GM18520 (cell line): ENCODE data around the gene NDUFAF8.

ENCODE experiments used
- ATAC-seq: cut with Tn5 transposase; IDR thresholded peaks from one replicate; pipeline ENCODE4 v1.9.1; 2021; ENCODE audit not compliant: unreplicated experiment

NDUFAF8 gene

DNA sequence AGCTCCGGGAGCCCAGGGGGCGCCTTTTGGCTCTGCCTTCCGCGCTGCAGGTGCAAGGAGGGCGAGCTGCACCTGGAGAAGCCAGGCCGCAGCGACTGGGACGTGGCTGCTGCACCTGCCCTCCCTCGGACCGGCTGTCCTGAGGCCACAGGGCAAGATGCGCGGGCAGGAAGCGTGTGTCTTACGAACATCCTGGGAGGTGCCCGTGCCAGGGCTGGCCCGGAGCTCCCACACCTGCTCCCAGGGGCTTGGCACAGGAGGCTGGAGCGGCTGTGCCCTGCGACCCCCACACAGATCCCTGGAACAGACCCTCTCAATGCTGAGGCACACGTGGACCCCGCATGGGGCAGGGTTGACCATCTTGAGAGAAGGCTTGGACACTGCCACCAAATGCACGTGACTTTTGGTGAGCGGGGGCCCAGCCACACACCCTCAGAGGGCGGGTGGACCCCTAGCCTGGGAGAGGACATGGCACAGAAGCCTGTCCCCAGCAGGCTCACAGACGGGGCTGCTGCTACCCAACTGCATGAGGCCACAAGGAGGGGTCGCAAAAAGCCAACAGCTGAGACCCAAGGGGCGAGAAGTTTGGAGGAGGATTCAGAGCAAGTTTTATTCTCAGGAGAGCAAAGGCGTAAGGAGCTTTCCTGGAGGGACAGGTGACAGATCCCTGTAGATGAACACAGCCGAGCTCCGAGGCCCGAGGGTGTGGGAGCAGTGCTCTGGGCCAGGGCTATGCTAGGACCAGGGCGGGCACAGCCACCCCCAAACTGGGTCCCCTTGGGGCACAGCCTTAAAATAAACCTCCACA, 11.4 kb downstream of the NDUFAF8 start:
- ATAC-seq = no peak

- ATAC-seq = no peak
Observed at GRCh38 chr17:81251094-81251708, 12.1 kb downstream of the NDUFAF8 start.

GRCh38 chr17:81251709-81252301, 12.7 kb downstream of the NDUFAF8 start:
- ATAC-seq = no peak

- ATAC-seq = no peak
Observed at GRCh38 chr17:81252326-81252986, 13.3 kb downstream of the NDUFAF8 start.

DNA sequence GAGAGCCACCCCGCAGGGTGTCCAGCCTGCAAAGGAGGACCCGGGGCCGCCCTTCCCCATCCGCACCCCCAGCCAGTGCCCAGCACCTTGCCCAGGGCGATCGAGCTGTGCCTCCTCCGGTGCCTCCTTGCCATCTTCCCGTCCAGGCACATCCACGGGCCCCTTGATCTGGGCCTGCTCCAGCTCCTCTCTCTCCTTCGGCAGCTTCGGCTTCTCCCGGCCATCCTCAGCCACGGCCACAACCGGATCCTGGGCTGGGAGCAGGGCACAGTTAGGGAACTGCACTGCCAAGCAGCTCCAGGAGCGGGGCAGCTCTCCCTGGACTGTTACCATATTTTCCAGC, 13.8 kb downstream of the NDUFAF8 start:
- no peak for ATAC-seq

DNA sequence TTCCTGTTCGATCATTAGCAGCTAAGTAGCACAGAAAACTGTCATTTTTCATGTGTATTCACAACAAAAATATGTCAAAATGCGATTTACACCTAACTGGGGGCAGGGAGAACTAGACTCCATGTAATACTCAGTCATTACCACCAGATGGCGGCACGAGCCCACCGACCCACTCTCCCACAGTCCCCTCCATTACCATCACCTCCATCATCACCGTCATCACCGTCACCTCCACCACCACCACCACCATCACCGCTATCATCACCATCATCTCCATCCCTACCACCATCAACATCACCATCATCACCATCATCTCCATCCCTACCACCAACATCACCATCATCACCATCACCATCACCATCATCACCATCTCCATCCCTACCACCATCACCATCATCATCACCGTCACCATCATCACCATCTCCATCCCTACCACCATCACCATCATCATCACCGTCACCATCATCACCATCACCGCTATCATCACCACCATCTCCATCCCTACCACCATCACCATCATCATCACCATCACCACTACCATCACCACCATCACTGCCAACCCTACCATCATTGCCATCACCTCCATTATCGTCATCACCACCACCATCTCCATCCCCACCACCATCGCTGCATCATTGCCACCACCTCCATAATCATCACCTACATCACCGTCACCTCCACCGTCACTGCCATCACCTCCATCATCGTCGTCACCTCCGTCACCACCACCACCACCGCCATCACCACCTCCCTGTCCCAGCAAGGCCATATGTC, 14.4 kb downstream of the NDUFAF8 start:
- ATAC-seq = no peak

DNA sequence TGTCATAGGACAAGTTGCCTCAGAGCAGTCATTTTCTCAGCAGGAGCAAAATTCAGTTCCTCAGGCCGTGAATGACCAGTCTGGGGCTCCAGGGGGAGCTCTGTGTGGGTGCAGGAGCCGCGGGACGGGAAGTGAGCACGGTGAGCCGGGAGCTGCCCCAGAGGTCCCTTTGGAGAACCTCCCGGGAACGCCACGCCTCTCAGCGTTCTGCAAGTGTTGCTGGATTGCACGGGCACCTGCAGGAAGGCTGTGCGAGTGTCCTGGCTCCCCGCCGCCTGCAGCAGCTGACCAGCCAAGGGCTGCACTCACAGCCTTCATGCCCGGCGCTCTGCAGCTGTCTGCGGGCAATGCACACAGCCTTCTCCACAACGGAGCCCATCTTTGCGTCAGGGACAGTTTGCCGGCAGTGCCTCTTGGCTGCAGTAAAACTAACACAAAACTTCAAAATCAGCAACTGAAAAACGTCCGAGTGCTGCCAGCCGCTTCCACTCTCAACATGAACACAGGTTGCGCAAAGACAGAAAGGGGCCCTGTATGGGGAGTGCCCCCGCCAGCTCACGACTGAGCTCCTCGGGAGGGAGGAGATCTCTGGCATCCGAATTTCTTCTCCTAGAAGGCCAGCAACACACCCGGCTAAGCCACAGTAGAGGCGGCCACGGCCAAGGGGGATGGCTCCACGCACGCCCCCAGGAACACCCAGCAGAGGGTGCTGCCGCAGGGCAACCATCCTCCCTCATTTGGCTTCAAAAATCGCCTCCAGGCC, 16.0 kb downstream of the NDUFAF8 start:
- ATAC-seq = no peak

- no peak for ATAC-seq
Observed at GRCh38 chr17:81256616-81257015, 17.5 kb downstream of the NDUFAF8 start.

DNA sequence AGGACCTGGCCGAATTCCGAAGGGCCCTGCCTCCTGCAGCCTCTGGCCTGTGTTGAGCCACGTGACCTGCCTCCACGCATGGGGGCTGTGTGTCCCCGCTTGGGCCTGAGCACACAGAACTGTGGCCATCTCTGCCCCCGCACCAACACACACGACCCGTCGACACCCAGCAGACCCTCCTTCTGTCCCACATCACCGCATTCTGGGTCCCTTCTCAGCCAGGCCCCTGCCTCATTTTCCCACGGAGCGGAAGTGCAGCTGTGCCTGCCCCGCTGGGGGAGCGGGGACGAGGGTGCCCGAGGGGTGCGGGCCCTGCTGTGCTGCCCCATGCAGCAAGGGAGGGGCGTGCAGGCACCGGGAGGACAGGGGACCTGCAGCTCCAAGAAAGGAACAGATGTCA, 18.4 kb downstream of the NDUFAF8 start:
- no peak for ATAC-seq

GRCh38 chr17:81258292-81258691, 19.2 kb downstream of the NDUFAF8 start:
- ATAC-seq = no peak

- ATAC-seq = no peak
Observed at GRCh38 chr17:81259058-81259605, 20.0 kb downstream of the NDUFAF8 start.

DNA sequence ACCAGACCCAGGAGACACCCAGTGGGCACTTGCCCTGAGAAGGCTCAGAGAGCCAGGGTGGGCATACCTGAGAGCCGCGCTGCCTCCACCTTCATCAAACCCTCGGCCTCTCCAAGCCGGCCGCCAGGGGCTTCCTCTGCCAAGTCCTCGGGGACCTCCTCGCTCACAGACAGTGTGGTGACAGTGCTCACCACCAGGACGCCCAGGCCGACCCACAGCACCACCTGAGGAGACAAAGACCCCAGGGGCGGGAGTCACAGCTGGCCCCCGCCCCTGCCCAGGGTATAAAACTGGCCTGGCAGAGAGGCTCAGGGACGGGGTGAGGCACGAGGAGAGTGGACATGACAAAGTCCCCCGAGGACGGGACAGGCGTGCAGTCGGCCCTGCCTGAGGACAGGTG, 21.1 kb downstream of the NDUFAF8 start:
- no peak for ATAC-seq

DNA sequence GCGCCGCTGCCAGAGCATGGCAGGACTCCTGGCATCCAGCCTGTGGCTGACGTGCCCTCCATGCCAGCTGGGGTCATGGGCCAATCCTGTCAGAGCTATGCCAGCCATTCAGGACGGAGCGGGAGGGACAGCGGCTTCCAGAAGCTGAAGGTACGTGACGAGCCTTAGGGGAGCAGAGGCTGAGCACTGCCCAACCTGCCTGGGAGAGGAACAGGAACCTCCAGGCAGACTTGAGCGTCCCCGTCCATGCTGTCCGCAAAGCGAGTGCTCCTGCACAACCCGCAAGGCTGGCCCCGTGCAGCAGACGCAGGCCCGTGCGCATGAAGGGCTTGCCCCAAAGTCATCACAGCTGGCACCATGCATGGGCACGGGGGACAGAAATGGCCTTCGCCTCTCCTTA, 21.5 kb downstream of the NDUFAF8 start:
- ATAC-seq = no peak

DNA sequence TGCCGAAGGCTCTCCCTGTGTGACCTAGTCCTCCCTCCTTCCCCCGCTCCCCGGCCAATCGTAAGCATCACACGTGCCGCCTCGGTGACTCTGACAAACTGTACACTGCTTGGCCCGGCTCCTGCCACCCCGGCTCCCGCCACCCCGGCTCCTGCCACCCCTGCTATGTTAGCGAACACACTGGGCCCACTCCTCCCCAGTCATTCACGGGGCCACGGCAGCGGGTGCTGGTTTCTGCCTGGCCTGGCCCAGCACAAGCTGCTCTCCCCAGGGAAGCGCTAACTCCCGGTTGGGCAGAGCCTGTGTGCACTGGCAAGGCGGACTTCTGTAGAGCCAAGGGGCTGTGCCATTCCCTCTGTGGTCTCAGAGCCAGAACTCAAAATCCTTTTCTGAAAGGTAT, 22.0 kb downstream of the NDUFAF8 start:
- ATAC-seq = no peak

DNA sequence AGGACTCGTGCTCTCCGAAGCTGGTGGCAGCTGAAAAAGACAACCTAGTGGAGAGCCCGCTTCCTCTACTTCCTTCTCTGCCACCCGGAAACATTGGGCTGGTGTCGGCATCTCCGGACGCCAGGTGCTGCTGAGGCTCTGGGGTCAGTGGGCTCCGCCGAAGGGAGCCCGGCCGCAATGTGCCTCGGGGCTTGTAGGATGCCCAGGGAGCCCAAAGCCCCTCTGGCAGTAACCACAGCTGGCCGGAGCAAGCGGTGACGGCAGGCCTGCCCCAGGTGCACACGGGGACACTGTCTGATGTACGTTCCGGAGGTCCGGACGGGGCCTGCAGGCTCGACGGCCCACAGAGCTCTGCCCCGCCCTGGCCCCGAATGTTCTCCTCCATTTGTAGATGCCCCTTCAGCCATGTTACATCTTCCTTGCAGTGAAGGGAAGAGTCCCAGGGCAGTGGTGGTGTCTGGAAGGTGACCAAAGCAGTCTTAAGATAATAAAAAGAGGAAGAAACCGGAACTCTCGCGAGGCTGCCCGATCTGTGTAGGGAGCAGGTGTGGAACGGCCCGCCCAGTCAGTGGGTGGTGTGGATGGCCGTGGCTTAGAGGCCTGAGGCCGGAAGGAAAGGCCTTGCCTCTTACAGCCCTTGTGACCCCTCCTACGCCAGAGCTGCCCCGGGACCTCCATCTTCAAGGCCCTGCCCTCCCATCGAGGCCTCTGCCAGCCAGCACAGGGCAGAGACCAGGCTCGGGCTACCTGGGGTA, 22.6 kb downstream of the NDUFAF8 start:
- ATAC-seq = no peak

DNA sequence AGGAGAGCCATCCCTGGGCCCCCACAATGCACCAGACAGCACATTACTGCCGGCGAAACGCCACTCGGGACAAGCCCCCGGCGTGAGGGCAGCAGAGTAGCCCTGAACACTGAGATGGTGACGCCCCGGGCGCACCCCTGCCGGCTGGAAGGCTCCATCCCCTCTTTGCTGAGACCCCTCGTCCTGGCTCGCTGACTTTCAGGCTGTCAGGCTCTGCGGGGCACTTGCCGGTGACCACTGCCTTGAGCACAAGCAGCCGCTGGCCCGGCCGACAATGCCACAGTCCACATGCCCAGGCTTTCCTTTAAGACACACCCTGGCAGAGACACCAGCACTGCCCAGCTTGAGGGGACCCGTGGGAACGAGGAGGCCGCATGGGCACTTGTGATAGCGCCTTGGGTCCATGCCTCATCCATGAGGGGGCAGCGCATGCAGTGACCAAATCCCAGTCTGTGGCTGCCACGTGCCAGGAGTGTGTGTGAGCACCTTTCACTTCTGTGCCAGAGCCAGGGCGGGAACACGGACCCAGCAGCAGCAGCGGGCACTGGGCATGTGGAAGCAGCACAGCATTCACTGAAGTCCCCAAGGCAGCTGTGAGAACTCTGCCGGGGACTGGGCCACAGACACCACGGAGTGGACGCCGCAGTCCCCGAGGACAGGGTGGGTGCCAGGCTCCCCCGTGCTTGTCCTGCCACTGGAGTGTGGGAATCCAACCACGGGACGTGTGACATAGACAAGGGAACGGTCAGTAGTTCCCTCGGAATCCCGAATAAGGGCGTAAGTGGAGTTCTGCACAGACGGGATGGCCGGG, 24.5 kb downstream of the NDUFAF8 start:
- no peak for ATAC-seq

DNA sequence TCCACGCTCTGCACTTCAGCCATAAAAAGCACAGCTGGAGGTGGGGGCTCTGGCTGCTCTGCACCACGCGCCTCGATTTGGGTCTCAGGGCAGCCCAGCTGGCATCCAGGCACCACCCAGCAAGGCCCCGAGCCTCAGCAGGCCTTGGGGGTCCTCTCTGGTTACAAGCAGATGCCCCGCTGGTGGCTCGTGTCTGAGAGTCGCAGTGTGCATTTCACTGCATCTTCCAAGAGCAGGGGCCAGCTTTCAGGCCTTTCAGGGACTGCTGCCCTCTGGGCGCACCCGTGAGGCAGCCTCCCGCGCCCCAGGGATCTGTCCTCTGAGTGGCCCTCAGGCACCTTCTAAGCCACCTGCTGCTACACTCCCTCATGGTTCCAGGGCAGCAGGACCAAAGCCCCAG, 25.5 kb downstream of the NDUFAF8 start:
- no peak for ATAC-seq

GRCh38 chr17:81265576-81265975, 26.5 kb downstream of the NDUFAF8 start:
- no peak for ATAC-seq
